HL-60/S4 treated with phorbol 12-myristate 13-acetate at 8.2 ng/mL for 4 days and 3 days (cell line): Measurements from ENCODE around the gene GALNT18.

ENCODE experiments used
- in situ Hi-C: fragments of 300-500 bp; cut with MboI; formaldehyde crosslinking; loops from 2 replicates; pipeline ENCODE4 v1.15.0; 2022; ENCODE audit warnings: low sequenced_read_pairs

The GALNT18 gene

GRCh38 chr11:11227296-11228085 is 394.3 kb downstream of the GALNT18 start:
- in situ Hi-C loops, result no loop called here
